Measurements from ENCODE around the gene RAE1. TPM values are rescaled to one million over a fixed set of nuclear protein-coding genes. Genes with fewer than 3 reads are reported as not detected.
A peak's percentile ranks its signal among the peaks of the same experiment; 100 is the strongest.

RAE1 gene
- total RNA-seq, 2 donors from 2014 or later: 43.6 to 86.0 TPM

DNA sequence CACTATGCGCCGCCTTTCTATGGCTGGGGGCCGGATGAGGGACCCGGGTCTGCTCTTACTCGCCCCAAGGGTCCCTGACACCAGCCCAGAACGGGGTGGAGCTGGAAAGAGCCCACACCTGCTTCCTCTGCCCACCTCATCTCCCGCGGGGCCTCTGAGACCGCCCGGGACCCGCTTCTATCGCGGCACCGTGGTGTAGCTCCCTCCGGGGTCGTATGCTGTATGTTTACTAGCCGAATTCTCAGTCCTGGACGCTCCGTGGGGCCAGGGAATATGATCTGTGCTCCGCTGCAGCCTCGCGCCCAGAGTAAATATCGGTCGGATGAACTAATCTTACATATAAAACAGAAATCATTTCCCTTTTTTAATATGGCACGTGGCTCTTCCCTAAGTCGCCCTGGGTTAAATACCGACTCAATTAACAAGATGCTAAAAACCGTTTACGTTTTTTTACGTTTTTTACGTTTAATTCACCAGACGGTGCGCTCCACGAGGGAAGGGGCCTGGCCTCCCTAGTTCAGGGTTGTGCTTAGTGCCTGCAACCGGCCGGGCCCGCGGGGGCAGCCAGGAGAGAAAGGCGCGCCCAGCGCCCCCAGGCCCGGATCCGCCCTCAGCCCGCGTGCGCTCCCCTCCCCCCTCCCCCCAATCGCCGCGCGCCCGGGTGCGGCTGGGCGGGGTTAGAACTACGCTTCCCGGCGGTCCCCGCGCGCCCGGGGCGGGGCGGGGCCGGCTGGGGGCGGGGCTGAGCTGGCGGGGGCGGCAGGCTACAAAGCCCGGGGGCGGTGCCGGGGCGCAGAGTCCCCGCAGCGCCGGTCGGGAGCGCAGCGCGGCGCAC is 39.8 kb downstream of the RAE1 start, which contains the start of gene RBM38:
TSS of gene RBM38 (plus strand) at position 793 of the 835 bp plus-strand sequence. CDS start 186 bp downstream, outside the sequence.
- DNase-seq (ENCODE audit: low spot score): peak; percentile 84
- ATAC-seq: peak; percentile 89 to 92
- no peaks in the 10 kb centered on the region for H3K27me3 Mint-ChIP-seq
- H3K27ac Mint-ChIP-seq: peak within 1 kb of the TSS; percentile 79
- peaks cover 34 to 44% of the 10 kb centered on the region in 2 donors for H3K4me1 Mint-ChIP-seq (ENCODE audit: low read depth in 2 of 2)
- H3K4me3 Mint-ChIP-seq: peak within 1 kb of the TSS; percentile 93
- no peaks in the 10 kb centered on the region for H3K9me3 Mint-ChIP-seq
- H3K36me3 Mint-ChIP-seq: peaks cover 5% of the 10 kb centered on the region

DNA sequence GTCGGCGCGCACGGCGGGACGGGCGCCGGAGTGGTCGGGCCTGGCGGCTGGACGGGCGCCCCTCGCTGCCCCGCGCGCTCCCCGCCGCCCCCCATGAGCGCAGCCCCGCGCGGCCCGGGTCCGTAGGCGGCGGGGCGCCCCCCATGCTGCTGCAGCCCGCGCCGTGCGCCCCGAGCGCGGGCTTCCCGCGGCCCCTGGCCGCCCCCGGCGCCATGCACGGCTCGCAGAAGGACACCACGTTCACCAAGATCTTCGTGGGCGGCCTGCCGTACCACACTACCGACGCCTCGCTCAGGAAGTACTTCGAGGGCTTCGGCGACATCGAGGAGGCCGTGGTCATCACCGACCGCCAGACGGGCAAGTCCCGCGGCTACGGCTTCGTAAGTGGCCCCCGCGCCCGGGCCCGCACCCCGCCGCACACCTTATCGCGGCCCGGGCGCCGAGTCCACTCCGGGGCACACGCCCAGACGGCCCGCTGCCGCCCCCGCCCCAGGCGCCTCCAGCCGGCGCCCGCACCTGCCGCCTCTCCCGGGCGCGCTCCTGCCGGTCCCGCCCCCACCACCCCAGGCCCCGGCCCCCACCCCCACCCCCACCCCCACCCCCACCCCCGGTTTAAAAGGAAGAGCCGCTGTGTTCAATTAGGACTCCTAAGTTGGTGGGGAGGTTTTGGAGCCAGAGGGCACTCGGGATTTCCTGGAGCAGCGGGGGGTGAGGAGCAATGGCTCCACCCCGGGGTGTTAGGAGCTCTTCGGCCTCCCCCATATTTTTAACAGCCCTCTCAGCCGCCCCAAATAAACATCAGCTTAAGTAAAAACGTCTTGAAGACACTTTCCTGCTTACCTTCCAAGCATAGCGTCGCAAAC is 40.6 kb downstream of the RAE1 start:
- H3K9me3 Mint-ChIP-seq: no peaks in the 10 kb centered on the region
- H3K27ac Mint-ChIP-seq: peak overlapping the region; percentile 79
- DNase-seq (ENCODE audit: low spot score) (no peak), ATAC-seq (peak; percentile 2 to 44)
- H3K4me1 Mint-ChIP-seq (ENCODE audit: low read depth in 2 of 2): peaks cover 39 to 51% of the 10 kb centered on the region in 2 donors
- H3K4me3 Mint-ChIP-seq: peak overlapping the region; percentile 93
- H3K27me3 Mint-ChIP-seq: no peaks in the 10 kb centered on the region
- H3K36me3 Mint-ChIP-seq: peaks cover 5% of the 10 kb centered on the region

GRCh38 chr20:57392512-57393271 is 41.6 kb downstream of the RAE1 start:
- Mint-ChIP-seq H3K4me1 (ENCODE audit: low read depth in 2 of 2) (peaks cover 47 to 62% of the 10 kb centered on the region in 2 donors), H3K9me3 (no peaks in the 10 kb centered on the region)

DNA sequence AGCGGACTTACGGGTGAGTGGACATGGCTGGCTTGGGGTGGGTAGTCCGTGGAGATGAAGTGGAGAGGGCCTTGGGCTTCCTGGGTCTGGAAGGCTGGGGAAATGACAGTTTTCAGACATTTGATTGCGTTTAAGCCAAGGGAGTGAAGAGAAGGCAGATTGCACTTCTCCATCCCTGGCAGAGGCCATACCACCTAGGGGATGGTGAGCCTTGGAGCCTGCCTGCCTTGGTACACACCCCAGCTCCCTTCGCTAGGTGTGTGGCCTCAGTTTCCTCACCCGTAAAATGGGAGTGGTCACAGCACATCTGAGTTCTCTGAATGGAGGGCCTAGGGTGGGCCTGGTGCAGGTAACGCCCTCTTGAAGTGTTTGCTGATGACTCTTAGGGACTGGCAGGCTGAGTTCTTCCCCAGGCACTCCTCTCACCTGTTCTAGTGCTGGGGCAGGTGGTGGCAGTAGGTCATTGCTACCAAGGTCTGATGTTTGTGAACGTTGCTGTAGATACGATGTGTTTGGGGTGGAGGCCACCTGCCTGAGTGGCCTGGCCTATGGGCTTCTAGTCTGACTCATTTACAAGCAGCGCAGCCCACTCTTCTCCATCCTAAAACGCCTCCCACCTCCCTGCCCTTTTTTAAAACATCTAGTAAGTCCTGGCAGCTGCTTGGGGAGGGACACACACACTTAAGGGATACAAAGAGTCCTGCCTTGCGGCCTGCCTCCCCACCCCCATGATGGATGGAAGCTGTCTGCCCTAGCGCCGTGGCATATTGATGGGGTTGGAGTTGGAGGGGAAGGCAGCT is 42.5 kb downstream of the RAE1 start:
- no peaks in the 10 kb centered on the region for H3K27me3 Mint-ChIP-seq
- peak overlapping the region; percentile 93 for H3K4me3 Mint-ChIP-seq
- peak overlapping the region; percentile 79 for H3K27ac Mint-ChIP-seq
- ATAC-seq (no peak), DNase-seq (ENCODE audit: low spot score) (no peak)
- peaks cover 53 to 70% of the 10 kb centered on the region in 2 donors for H3K4me1 Mint-ChIP-seq (ENCODE audit: low read depth in 2 of 2)
- H3K9me3 Mint-ChIP-seq: no peaks in the 10 kb centered on the region
- H3K36me3 Mint-ChIP-seq: peaks cover 5% of the 10 kb centered on the region

More at GRCh38 chr20:57392512-57393271, 41.6 kb downstream of the RAE1 start:
- peaks cover 5% of the 10 kb centered on the region for H3K36me3 Mint-ChIP-seq
- H3K27ac Mint-ChIP-seq: peak overlapping the region; percentile 79
- peak; percentile 70 to 72 for ATAC-seq
- peak; percentile 86 for DNase-seq (ENCODE audit: low spot score)
- H3K4me3 Mint-ChIP-seq: peak overlapping the region; percentile 93
- H3K27me3 Mint-ChIP-seq: no peaks in the 10 kb centered on the region

DNA sequence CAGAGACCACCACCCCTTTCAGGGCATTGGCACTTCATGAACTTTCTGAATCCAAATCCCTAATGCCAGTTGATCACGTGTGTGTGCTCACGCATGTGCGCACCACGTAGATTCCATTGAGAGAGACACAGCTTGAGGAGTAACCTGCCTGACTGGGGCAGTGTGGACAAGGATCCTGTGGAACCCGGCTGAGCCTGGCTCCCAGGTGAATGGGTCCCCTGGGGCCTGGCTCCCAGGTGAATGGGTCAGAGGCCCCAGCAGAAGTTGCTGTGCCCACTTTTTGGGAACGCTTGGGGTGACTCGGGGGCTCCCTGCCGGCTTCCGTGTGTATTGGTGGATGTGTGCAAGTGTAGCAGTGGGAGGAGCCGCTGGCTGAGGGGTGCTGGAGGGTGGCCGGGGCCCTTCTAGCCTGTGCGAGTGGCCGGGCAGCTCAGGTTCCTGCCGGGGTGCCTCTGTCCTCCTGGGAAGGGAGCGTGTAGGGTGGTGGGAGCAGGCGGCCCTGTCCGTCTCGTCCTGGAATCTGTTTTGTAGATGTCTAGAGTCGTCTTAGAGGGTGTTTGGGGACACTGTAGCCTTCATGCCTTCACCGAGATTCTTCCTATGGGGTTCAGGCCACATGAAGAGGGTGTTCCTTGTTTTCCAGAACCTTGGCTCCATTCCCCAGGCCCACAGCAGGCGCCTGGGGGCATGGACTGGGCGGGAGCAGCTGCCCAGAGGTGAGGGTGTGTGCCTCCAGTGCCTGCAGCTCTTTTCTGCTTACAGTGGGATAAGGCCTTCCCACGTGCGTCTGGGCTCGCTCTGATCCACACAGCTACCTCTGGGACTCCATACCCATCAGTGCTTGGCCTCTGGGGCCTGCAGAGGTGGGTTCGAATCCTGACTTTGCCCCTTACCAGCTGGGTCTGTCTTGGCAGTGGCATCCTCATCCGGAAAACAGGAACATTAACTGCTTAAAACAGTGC is 43.3 kb downstream of the RAE1 start:
- peak overlapping the region; percentile 93 for H3K4me3 Mint-ChIP-seq
- H3K9me3 Mint-ChIP-seq: no peaks in the 10 kb centered on the region
- H3K27ac Mint-ChIP-seq: peak overlapping the region; percentile 33 to 79
- no peaks in the 10 kb centered on the region for H3K27me3 Mint-ChIP-seq
- peaks cover 5% of the 10 kb centered on the region for H3K36me3 Mint-ChIP-seq
- peaks cover 61 to 78% of the 10 kb centered on the region in 2 donors for H3K4me1 Mint-ChIP-seq (ENCODE audit: low read depth in 2 of 2)
- DNase-seq (ENCODE audit: low spot score) (no peak), ATAC-seq (no peak)

- Mint-ChIP-seq H3K4me3 (no peak overlapping the region), H3K9me3 (no peaks in the 10 kb centered on the region), H3K36me3 (peaks cover 5% of the 10 kb centered on the region), H3K4me1 (ENCODE audit: low read depth in 2 of 2) (peaks cover 59 to 80% of the 10 kb centered on the region in 2 donors), H3K27me3 (no peaks in the 10 kb centered on the region), H3K27ac (no peak overlapping the region)
- ATAC-seq (no peak), DNase-seq (ENCODE audit: low spot score) (no peak)
Measured at GRCh38 chr20:57395111-57395966, 44.3 kb downstream of the RAE1 start.

GRCh38 chr20:57396212-57396983 is 45.3 kb downstream of the RAE1 start:
- H3K27ac Mint-ChIP-seq: no peak overlapping the region
- H3K4me3 Mint-ChIP-seq: peak overlapping the region; percentile 95

GRCh38 chr20:57396984-57397692 is 46.1 kb downstream of the RAE1 start:
- Mint-ChIP-seq H3K36me3 (peaks cover 5% of the 10 kb centered on the region), H3K27ac (peak overlapping the region; percentile 89 to 96), H3K4me1 (ENCODE audit: low read depth in 2 of 2) (peaks cover 63 to 84% of the 10 kb centered on the region in 2 donors), H3K9me3 (no peaks in the 10 kb centered on the region), H3K27me3 (no peaks in the 10 kb centered on the region), H3K4me3 (peak overlapping the region; percentile 95)
- DNase-seq (ENCODE audit: low spot score) (no peak), ATAC-seq (no peak)

More at GRCh38 chr20:57396212-57396983, 45.3 kb downstream of the RAE1 start:
- peaks cover 57 to 80% of the 10 kb centered on the region in 2 donors for H3K4me1 Mint-ChIP-seq (ENCODE audit: low read depth in 2 of 2)
- H3K36me3 Mint-ChIP-seq: peaks cover 5% of the 10 kb centered on the region
- no peaks in the 10 kb centered on the region for H3K9me3 Mint-ChIP-seq
- ATAC-seq: no peak
- H3K27me3 Mint-ChIP-seq: no peaks in the 10 kb centered on the region
- DNase-seq (ENCODE audit: low spot score): no peak

DNA sequence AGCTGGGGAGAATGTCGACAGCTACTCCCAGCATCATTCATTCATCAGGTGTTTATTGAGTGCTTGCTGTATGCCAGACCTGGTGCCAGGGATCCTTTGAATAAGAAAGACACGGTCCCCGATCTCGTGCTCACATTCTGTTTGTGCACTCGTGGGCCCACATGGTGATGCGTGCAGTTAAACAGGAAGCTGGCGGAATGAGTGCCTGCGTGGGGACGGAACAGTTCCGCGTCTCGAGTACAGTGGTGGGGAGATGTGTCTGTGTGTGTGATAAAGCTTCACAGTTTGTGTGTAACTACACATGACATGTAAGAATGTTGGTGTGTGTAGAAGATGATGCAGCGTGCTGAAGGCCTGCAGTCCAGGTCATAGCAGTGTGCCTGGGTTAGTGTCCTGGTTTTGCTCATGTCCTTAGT is 46.6 kb downstream of the RAE1 start:
- peak overlapping the region; percentile 89 to 96 for H3K27ac Mint-ChIP-seq
- H3K9me3 Mint-ChIP-seq: no peaks in the 10 kb centered on the region
- H3K4me3 Mint-ChIP-seq: peak overlapping the region; percentile 95
- DNase-seq (ENCODE audit: low spot score): no peak
- H3K36me3 Mint-ChIP-seq: peaks cover 5% of the 10 kb centered on the region
- H3K4me1 Mint-ChIP-seq (ENCODE audit: low read depth in 2 of 2): peaks cover 62 to 81% of the 10 kb centered on the region in 2 donors
- peak; percentile 1 to 54 for ATAC-seq
- H3K27me3 Mint-ChIP-seq: no peaks in the 10 kb centered on the region

- Mint-ChIP-seq H3K36me3 (peaks cover 5% of the 10 kb centered on the region), H3K4me3 (peak overlapping the region; percentile 95), H3K9me3 (no peaks in the 10 kb centered on the region), H3K27me3 (no peaks in the 10 kb centered on the region), H3K4me1 (ENCODE audit: low read depth in 2 of 2) (peaks cover 59 to 74% of the 10 kb centered on the region in 2 donors), H3K27ac (peak overlapping the region; percentile 89 to 96)
- ATAC-seq (peak; percentile 78 to 80), DNase-seq (ENCODE audit: low spot score) (peak; percentile 72)
Measured at GRCh38 chr20:57398231-57398821, 47.3 kb downstream of the RAE1 start.

Measured in natural killer cell treated with Interleukin-12 subunit alpha and Interleukin-12 subunit beta and Interleukin-15 and Interleukin-18, amount 100 ng/mL, for 72 hours (primary cell).